DMS 273 (cell line): ENCODE data around the gene SNX5.

Source experiments
- DNase-seq: peaks from one replicate; lab custom pipeline; 2025; ENCODE audit not compliant: unreplicated experiment; lab: John Stamatoyannopoulos, UW

Gene SNX5

DNA sequence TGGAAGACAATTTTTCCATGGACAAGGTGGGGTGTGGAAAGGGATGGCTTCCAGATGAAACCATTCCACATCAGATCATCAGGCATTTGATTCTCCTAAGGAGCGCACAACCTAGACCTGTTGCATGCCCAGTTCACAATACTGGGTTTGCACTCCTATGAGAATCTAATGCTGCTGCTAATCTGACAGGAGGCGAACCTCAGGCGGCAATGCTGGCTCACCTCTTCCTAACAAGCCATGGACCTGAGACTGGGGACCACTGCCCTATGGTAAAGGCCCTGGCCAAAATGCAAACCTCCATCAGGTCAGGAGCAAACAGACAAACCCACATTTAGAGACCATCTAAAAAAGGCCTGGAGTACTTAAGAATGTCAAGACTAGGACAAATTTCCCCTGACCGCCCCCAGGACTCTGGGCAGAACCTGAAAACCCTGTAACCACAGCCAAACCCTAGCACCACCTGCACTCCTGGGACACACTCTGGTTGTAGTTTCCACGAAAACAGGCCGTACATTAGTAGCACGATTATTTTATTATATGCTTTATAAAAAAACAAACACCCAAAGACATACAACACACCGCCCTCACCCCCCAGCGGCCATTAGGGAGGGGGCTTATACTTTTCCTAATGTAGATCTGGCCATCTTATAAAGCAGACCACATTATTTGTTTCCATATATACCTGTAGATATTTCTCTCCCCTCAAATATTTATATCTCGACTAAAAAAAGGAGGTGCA lies 27.3 kb downstream of the SNX5 start:
- peak; percentile 44 for DNase-seq

DNA sequence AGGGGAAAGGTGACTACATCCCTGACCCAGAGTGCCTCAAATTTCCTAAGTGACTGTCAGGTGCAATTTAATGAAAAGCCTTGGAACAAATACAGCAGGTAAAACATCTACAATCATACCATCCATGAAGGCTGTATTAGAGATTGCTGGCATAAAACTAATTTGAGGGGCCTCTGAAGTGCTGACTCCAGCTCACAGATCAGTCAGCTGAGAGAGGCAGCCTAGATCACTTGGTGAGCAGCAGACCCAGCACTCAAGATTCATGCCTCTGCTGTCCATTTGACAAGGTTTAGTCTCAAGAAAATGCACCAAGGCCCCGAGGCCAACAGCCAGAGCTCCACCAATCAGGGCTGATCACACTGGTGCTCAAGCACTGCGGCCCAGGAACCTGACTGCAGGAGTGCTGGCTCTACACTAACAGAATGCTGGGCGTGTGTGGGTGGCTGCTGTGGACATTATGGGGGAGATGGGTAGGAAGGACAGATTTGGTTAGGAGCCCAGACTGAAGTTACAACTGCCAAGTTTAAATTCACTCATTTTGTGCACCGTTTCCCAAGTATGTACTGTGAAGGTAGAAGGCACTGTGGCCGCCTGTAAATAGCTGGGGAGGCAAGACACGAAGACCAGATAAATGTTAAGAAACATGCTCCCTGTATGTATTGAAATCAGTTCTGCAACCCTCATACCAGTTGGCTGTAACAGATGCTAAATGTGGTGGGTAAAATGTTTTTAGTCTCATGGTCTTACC lies 28.2 kb downstream of the SNX5 start:
- peak; percentile 60 for DNase-seq

DNA sequence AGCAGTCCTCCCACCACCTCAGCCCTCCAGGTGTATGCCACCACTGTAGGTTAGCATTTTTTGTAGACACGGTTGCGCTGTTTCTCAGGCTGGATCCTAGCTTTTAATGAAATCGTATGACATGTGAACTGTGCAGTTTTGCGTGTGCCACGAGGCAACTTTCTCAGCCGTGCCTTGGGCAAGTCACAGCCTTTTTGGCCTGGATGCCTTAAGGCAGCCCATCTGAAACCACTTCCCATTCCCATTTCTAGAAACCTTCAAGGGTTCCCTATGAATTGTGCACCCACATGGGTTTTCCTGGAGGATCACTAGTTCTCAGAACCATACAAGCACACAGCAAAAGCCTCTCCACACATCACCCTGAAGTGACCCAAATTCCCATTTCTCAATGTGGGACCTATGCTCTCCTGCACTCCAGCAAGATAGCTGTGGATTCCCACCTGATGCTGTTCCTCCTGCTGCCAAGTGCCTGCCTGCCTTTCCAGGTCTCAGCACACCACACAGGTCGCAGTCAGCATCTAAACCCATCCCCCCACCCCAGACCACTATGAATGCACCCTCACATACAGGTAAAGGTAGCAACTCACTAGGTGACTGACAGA lies 28.9 kb downstream of the SNX5 start:
- peak; percentile 71 for DNase-seq

DNA sequence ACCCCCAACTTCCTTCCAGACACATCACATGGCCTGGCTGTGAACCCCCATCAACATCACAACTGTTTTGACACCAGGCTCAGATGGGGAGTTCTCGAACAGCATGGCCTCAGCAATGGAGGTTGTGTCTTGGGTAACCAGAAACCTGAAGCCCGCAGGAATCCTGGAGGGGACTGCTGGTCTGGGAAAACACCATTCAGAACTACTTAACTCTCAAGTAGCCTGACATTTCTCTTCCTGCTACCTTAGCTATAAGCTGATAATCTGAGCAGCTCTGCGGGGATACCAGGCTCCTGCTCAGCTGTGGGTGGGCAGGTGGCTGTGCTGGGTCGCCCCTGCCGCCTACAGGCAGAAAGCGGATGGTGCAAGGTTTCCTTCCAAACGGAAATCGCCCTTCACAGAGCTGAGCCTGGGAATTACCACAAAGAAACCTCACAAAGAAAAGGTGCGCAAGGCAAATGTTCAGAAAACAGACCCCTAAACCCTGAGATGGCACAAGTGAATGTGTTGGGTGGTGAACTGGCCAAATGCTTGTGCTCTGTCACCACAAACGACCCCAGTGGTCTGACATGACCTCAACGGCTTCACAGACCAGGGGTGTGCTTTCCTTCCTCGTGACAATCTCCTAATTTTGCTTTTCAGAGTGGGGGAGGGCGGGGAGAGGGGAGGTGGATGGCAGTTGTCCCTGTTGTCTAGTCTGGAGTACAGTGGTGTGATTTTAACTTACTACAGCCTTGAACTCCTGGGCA lies 29.5 kb downstream of the SNX5 start:
- DNase-seq, result peak; percentile 90

DNA sequence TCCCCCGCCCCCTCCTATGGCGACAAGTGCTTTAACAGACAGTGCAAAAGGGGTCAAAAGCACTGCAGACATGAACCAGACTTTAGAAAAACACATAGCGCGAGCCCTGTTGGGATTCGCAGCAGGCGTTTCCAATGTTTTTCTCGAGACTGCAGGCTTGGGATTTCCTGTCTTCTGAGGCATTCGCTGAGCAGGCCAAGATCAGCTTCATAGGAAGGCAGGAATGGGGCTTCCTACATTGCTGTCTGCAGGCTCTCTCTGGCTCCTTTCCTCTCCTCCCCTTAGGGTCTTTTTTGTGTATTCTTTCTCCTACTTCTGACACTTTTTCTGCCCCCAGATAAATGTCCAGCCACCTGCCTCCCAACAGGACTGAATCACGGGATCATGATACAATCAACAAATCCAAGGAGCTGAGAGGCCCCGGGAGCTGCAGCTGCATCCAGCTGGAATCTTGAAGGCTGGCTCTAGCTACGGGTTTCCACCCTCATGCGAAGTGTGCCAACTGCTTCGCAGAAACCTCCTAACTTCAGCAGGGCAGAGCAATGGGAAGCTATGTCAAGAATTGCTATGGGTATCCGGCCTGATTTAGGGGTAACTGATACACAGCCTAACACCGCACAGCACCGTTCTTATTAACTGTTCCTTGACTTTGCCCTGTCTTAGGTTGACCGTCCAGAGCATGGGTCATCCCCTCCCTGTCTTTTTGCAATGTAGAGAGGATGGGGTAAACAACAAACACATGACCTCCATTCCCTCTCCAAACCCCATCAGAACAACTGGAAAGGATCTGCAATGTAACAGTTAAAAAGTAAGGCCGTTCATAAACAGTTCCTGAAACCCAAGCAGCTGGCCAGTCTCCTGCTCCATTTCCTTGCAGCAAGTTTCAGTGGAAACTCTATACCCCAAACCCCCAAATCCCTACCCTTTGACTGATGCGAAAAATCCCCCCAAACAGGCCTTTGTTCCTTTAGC lies 31.5 kb downstream of the SNX5 start:
- peak; percentile 44 for DNase-seq

DNA sequence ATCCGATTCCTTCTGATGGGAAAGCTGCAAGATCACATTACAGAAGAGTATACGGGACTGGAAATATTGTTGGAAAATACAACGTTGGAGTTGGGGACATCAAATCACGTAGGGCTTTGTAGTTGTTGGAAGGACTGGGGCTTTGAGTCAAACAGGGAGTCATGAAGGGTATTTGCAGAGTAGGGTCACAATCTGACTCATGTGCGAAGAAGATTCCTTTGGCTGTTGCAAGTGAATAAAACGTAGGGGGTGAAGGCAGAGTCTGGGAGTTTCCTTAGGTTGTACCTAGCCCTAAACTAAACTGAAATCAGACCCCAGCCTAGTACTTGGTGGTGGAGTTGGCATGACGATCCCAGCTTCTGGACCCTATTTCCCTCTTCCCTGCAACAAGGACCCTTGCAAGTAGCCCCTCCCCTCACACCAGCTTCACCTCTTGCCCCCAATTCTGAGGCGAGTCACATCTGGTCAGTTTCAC lies 32.3 kb downstream of the SNX5 start:
- no peak for DNase-seq

DNA sequence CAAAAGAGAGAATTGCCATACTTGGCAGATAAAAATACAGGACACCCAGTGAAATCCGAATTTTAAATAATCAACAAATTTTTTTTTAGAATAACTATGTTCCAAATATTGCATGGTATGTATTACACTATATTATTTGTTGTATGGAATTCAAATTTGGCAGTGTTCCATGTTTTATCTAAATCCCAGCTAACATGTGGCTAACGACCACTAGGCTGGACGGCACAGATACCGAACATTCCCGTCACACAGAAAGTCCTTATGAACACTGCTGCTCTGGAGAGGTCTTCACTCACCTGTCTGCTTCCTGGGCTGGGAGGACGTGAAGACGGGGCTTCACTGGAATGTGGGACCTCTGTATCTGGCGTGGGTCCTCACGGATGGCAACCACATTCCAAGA lies 32.8 kb downstream of the SNX5 start:
- DNase-seq, result no peak

DNA sequence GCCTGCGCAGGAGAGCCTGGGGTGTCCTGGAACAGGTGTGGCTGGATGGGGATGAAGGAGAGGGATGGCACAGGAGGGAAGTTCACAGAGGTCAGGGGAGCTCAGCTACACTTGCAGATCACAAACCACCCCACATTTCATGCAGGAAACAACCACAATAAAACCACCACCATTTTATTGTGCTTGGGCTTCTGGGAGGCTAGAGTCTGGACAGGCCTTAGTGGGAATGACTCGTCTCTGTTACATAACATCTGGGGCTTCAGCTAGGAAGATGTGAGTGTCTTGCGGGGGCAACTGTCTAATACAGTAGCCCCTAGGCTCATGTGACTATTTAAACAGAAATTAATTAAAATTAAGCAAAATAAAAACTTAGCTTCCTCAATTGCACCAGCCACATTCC lies 33.4 kb downstream of the SNX5 start:
- DNase-seq, result no peak

DNA sequence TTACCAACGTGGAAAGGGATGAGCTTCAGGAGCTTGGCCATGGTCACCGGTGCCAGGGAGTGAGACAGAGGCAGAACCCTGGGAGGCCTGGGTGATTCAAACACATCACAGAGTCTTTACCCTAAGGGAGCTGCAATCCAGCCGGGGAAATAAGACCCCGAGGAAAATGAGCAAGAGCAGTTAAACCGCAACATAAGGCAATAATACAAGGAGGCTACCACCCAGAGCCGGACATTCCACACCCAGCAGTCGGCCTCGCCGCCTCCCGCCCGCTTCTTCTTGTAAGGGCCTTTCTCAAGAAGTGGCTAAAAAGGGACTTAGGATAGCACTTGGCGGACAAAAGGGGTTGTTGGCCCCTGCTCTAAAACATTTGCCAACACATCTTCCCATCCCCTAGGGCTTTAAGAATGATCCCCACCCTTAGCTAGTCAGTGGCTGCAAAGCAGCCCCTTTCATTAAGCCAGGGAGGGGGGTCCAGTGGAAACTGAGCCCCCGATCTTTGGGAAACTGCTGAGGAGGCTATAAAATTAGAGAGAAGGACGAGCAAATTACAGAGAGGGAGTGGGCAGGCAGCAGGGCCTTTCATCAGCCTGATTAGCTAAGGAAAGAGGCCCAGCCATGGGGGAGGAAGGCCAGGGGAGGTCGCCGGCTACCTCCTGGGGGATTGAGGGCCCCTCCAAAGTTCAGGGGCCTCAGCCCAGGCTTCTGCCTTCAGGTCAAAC lies 34.3 kb downstream of the SNX5 start:
- no peak for DNase-seq

DNA sequence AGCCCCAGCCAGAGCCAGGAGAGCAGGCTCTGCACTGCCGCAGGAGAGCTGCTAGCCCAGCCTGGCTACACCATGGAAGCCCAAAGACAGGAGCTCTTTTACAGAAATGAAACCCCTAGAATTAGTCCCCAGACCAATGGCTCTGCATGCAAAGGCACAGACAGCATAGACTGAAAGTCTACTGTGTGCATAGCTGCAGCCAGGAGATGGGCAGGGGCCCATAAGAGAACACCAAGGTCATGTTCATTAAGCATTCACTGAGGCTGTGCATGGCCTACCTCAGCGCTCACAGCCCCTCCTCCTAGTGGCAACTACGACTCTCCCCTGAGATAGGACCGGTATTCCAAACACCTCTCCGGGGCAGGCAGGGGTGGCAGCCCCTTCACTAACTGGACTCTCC lies 34.9 kb downstream of the SNX5 start:
- no peak for DNase-seq

DNA sequence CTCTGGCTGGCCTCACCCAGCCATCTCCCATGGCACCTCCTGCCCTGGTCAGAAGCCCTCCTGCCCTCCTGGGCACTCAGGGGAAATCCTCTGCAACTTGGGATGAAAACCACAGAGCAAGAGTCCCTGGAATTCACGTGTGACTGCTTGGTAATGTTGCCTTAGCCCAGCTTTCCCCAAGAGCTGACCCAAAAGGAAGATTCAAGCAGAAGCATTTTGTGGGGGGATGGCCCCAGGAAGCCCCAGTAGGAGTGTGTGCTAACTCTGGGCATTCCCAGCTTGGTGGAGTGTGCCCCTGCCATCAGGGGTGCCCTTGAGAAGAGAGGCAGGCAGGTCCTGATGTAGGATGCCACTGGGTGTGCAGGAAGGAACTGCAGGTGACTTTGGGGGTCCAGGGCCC lies 35.5 kb downstream of the SNX5 start:
- no peak for DNase-seq

DNA sequence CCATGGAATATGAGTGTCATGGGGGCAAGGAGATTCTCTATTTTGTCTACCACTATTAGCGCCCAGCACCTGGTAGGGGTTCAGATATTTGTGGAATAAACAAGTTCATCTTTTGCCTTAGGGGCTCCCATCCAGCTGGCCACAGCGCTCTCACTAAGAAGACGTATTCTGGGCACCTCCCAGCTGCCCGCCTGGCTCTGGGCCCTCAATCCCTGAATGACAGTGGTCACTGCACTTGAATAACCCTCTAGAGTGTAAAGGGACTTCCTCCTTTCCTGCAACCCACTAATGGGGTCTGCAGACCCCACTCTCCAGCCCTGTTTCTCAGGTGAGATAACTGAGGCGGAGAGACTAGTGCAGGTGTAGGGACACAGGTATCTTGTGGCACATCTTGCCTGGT lies 36.2 kb downstream of the SNX5 start:
- no peak for DNase-seq

DNA sequence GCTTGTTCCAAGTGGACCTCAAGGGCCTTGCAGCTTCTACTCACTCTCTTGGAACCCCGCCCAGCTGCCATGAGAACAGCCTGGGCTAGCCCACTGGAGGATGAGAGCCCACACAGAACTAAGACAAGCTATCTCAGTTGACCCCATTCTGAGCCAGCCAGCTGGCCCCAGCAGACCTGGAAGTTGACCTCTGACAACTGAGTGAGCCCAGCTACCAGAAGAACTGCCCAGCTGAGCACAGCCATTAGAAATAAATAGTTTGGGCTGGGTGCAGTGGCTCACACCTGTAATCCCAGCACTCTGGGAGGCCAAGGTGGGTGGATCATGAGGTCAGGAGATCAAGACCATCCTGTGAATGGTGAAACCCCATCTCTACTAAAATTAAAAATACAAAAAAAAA lies 37.1 kb downstream of the SNX5 start:
- DNase-seq, result no peak

DNA sequence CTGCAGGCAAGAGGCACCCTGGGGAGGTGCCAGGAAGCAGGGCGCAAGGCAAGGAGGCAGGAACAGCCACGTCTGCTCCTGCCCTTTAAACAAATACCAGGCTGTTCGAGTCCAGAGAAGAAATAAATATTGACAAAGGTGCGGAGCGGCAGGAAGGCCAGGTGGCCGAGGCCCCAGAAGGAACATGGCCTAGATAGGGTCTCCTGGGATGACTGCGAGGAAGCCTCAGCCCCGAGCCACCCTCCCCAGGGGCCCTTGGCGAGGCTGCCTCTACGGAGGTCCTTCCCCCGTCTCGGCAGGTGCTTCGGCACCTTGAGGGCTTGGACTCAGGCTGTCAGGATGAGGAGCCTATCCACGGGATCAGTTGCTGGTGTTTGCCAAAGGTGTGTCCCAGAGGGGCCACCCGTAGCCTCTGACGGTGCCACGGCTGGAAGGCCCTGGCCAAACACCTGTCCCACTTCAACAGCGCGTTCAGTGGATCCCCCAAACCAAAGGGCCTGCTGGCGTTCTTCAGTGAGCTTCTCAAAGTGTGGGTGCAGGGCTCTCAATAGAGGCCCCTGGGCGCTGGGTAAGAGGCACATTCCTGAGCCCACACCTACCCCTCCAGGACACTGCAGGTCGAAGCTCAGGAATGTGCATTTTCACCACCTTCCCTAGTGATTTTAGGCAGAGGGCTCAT lies 39.8 kb downstream of the SNX5 start:
- DNase-seq, result no peak

DNA sequence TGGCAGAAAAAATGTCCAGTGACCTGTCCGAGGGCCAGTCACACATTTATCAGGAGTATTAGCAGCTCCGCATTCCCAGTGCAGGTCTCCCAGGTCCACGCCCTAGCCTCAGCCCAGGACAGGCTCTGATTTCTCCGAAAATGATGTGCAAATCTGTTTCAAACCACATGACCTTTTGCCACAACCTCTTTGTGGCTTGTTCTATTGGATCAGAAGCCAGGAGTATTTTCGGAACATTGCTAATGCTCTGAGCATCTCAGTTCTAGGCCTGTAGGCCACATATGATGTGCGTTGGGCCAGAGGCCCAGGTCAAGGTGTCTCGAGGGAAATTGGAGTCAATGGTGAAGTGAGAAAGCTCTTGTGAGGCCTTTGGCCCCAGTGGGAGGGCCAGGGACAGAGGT lies 40.4 kb downstream of the SNX5 start:
- DNase-seq, result no peak

DNA sequence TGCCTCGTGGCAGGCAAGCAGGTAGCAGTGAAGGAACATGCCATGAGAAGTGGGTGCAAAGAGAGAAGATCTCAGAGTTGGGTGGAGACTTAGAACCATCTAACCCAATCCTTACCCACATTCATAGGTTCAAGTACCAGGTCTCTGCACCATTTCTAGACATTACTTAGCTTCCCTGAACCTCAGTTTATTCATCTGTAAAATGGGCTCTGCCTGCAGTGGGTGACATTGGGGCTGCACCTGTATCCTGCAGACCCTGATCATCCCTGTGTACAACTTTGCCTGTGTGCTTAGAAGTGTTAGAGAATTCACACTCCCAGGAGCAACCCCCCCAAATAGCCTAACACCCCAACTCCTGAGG lies 42.7 kb downstream of the SNX5 start:
- no peak for DNase-seq

DNA sequence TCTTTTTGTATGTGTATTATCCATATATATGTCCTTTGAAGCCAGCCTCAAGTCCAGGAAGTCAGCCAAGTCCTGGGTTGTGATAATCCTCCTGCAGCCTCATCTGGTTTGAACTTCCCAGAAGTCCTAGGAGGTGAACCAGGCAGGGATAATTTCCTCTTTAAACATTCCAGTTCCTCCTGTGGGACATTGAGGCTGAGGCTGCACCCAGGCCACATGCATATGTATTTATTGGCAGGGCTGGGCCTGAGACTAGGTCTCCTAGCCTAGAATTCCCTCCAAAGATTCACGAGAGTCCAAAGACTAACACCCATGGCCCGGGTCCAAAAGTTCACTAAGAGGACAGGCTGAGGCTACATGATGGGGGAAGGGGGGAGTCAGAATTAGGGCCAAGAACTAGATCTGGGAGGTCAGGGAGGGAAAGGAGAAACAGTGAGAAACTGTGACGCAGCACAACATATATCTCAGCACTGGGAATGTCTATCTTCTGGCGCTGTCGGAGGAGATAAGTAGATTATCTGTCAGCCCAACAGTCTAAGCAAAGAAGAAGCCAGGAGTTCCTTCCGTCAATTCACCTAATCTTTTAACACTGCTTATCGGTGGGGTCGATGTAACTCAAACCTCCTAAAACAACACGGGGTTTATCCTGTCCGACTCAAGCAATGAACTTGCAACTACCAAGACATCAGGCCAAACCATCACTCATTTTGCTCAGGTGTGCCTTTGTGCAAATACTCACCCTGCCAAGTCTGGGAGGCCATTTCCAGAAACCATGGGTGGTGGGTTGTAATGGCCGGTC lies 43.3 kb downstream of the SNX5 start:
- no peak for DNase-seq

DNA sequence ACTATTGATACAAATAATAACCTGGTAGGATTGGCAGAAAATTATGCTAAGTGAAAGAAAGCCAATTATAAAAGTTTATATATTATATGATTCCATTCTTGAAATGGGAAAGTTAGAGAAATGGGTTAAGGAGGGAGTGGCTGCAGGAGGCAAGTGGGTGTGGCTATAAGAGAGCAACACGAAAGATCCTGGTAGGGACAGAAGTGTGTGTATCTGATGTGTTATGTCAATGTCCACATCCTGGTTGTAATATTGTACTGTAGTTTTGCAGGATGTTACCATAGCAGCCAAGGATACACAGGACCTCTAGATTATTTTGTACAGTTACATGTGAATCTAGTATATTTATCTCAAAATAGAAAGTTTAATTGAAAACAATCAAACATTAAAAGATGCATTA lies 46.8 kb downstream of the SNX5 start:
- DNase-seq, result no peak
